Activated B cell treated with CpG ODN at 0.5 μM for 24 hours (primary cell): ENCODE results near the gene SSTR4. TPM values are rescaled to one million over a fixed set of nuclear protein-coding genes. Genes with fewer than 3 reads are reported as not detected.

ENCODE experiments used
- ATAC-seq: fragments of 200-7000 bp; cut with Tn5 transposase; one replicate; pipeline ENCODE4 v1.10.0; 2021; ENCODE audit warnings: low read depth, mild to moderate bottlenecking, moderate library complexity
- CTCF ChIA-PET: fragments of 350-600 bp; sonication (Branson Sonifier 250); formaldehyde crosslinking; loops from one replicate; lab custom pipeline; 2021; ENCODE audit warnings: antibody characterized with exemption; lab: Charles Lee
- POLR2A ChIA-PET: fragments of 350-600 bp; sonication (Branson Sonifier 250); formaldehyde crosslinking; loops from one replicate; lab custom pipeline; 2021; ENCODE audit warnings: antibody characterized with exemption; lab: Charles Lee
- DNase-seq: peaks from one replicate; pipeline ENCODE4 v3.0.0; 2022
- H3K27ac Mint-ChIP-seq: one replicate; pipeline ENCODE4 v1.8.0; 2020; ENCODE audit warnings: mixed read lengths
- H3K27me3 Mint-ChIP-seq: one replicate; pipeline ENCODE4 v1.8.0; 2021; ENCODE audit warnings: mixed read lengths
- H3K36me3 Mint-ChIP-seq: one replicate; pipeline ENCODE4 v1.8.0; 2021; ENCODE audit warnings: low read depth, mixed read lengths
- H3K4me1 Mint-ChIP-seq: one replicate; pipeline ENCODE4 v1.8.0; 2021; ENCODE audit warnings: mixed read lengths
- H3K4me3 Mint-ChIP-seq: one replicate; pipeline ENCODE4 v1.8.0; 2020; ENCODE audit warnings: mild to moderate bottlenecking, mixed read lengths
- H3K9me3 Mint-ChIP-seq: one replicate; pipeline ENCODE4 v1.8.0; 2020; ENCODE audit warnings: mixed read lengths
- intact Hi-C: fragments of 100-400 bp; cut with micrococcal nuclease; formaldehyde crosslinking; loops from one replicate; pipeline ENCODE4 v1.15.1; 2024
- total RNA-seq: library from RNA; stranded (reverse); gene quantifications from 2 replicates; pipeline ENCODE4 v1.2.3, GENCODE V29; 2022
- TF ChIP-seq, protein P1 (sequence below): fragments of 200-600 bp; IDR thresholded peaks from one replicate; pipeline ENCODE4 v1.8.0; 2022; ENCODE audit warnings: antibody characterized with exemption, mild to moderate bottlenecking

Gene SSTR4
- total RNA-seq, 1 donor from 2014 or later, result not detected

DNA sequence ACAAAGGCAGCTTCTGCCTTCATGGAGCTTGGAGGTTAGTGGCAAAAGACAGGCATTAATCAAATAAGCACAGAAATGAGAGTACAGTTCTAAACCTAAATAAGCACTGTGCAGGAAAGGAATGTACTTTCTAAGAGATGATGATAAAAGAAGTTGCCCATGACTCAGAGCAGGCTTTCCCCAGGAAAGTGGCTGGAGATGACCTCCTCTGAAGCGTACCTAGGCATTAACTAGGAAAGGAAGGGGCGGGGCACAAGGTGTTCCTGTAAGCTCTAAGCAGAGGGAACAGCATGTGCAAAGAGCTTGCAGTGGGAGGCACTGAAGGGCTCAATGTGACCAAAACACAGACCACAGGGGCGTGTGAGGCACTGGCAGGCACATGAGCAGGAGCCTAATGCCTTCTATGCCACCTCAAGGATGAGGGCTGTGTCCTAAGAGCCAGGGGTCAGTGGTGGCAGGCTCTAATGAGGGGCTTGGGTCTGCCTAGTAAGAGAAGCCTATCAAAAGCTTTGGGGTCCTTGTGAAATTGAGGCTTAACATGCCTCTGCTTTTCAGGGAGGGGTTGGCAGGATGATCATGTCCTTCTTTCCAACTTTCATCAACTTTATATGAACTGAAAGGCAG is 4.9 kb downstream of the SSTR4 start:
- intact Hi-C loops, result no loop called here
- no peaks in the 10 kb centered on the region for H3K4me1 Mint-ChIP-seq
- ChIA-PET CTCF (no interaction called here), POLR2A (no interaction called here)
- H3K36me3 Mint-ChIP-seq, result no peaks in the 10 kb centered on the region
- DNase-seq, result no peak
- H3K9me3 Mint-ChIP-seq, result no peaks in the 10 kb centered on the region
- H3K27me3 Mint-ChIP-seq, result peaks cover 20% of the 10 kb centered on the region
- TF ChIP-seq, protein P1, sequence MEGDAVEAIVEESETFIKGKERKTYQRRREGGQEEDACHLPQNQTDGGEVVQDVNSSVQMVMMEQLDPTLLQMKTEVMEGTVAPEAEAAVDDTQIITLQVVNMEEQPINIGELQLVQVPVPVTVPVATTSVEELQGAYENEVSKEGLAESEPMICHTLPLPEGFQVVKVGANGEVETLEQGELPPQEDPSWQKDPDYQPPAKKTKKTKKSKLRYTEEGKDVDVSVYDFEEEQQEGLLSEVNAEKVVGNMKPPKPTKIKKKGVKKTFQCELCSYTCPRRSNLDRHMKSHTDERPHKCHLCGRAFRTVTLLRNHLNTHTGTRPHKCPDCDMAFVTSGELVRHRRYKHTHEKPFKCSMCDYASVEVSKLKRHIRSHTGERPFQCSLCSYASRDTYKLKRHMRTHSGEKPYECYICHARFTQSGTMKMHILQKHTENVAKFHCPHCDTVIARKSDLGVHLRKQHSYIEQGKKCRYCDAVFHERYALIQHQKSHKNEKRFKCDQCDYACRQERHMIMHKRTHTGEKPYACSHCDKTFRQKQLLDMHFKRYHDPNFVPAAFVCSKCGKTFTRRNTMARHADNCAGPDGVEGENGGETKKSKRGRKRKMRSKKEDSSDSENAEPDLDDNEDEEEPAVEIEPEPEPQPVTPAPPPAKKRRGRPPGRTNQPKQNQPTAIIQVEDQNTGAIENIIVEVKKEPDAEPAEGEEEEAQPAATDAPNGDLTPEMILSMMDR, result no peak
- no peak for ATAC-seq
- no peak overlapping the region for H3K4me3 Mint-ChIP-seq
- H3K27ac Mint-ChIP-seq, result no peak overlapping the region

DNA sequence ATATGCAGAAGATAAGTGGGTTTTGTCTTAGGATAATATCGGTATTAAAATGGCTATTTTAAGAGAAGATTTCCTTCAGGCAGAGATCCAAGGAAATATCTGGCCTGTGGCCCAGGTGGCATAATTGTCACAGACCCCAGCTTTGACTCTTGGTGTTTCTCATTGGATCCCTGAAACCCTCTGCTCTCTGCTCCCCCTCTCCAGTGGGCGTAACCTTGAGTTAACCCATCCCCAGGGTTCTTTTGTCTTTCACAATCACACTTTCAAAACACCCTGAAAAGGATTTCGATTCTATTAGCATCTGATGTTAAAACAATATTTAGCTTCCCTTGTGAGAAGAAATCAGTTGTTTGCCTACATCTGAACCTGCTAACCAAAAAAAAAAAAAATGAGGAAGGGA is 7.2 kb downstream of the SSTR4 start:
- no peaks in the 10 kb centered on the region for H3K9me3 Mint-ChIP-seq
- TF ChIP-seq, protein P1, result no peak
- H3K27ac Mint-ChIP-seq, result no peak overlapping the region
- ATAC-seq (no peak), DNase-seq (no peak)
- intact Hi-C loops, result no loop called here
- H3K36me3 Mint-ChIP-seq, result no peaks in the 10 kb centered on the region
- H3K4me3 Mint-ChIP-seq, result no peak overlapping the region
- H3K27me3 Mint-ChIP-seq, result peaks cover 20% of the 10 kb centered on the region
- ChIA-PET POLR2A (no interaction called here), CTCF (no interaction called here)
- no peaks in the 10 kb centered on the region for H3K4me1 Mint-ChIP-seq

DNA sequence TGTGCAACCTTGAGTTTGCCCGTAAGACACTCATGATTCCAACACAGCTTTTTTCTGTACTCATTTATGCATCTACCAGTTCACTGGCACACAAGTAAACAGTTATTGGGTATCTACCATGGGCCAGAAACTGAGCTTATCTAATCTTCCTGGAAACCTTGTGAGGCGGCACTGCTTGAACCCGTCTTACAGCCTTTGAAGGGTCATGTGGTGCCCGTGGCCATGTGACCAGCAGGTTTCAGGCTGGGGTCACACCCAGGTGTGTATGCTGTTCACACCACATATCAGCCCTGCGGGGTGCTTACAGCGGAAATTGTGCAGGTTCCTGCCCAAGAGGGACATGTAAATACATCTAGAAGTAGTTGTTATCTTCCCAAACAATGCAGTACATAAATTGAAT is 8.3 kb downstream of the SSTR4 start:
- H3K36me3 Mint-ChIP-seq, result no peaks in the 10 kb centered on the region
- ATAC-seq, result no peak
- no peak overlapping the region for H3K27ac Mint-ChIP-seq
- H3K4me1 Mint-ChIP-seq, result no peaks in the 10 kb centered on the region
- ChIA-PET CTCF (no interaction called here), POLR2A (no interaction called here)
- no peak for DNase-seq
- H3K9me3 Mint-ChIP-seq, result no peaks in the 10 kb centered on the region
- TF ChIP-seq, protein P1, result no peak
- peaks cover 28% of the 10 kb centered on the region for H3K27me3 Mint-ChIP-seq
- H3K4me3 Mint-ChIP-seq, result no peak overlapping the region
- intact Hi-C loops, result no loop called here

DNA sequence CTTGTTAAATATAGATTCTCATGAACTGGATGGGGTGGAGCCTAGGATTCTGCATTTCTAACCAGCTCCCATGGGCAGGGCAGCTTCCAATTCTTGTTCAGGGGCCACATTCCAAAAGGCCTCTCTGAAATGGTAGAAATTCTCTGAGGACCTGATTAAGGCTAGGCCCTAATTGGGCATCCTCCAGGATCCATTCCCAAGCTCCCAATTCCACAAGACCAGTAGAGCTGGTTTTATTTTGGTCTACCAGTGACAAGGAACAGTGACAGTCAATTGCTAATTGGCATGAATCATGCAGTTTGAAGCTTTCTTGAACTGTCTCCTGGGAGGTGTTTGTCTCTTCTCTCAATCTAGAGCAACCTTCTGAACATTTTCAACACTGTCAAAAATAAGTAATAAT is 11.3 kb downstream of the SSTR4 start:
- POLR2A ChIA-PET, result no interaction called here

DNA sequence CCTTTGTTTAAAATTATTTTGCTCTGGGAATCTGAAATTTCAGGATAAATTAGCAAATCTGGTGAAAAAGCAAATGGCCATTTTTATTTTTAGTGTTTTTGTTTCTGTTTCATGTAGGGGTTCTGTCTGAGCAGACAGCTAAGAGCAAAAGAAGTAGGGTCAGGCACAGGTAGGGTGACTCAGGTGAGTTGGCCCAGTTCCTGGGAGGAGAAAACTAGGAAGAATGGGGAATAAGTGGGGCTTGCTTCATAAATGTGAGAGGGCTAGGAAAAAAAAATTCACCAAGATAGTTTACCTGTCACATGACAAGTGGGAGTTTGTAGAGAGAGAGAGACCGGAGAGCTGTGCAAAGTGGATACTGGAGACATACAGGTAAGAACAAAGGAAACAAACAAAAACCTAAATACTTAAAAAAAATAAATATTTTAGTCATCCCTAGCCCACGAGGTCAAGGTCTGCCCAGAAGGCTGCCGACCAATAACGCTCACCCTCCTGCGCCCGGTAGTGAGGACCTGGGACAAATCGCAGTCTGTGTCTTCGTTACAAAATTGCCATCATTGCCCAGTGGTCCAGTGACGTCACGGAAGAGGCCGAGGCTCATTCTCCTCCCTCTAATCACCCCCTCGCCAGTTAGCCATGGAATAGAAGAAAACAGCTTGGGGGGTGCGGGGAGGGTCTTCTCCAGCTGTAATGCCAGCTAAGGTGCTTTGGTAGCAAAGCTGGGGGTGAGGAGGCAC is 12.1 kb downstream of the SSTR4 start:
- Mint-ChIP-seq H3K27me3 (peaks cover 37% of the 10 kb centered on the region), H3K9me3 (no peaks in the 10 kb centered on the region), H3K4me3 (no peak overlapping the region), H3K27ac (no peak overlapping the region), H3K36me3 (no peaks in the 10 kb centered on the region), H3K4me1 (peaks cover 2% of the 10 kb centered on the region)
- TF ChIP-seq, protein P1, result no peak
- ATAC-seq, result no peak
- POLR2A ChIA-PET, result no interaction called here
- DNase-seq, result no peak
- intact Hi-C loops, result no loop called here
- CTCF ChIA-PET, result no interaction called here

More for the DNA sequence above, 11.3 kb downstream of the SSTR4 start:
- Mint-ChIP-seq H3K9me3 (no peaks in the 10 kb centered on the region), H3K27me3 (peaks cover 35% of the 10 kb centered on the region), H3K27ac (no peak overlapping the region), H3K36me3 (no peaks in the 10 kb centered on the region), H3K4me1 (peaks cover 2% of the 10 kb centered on the region), H3K4me3 (no peak overlapping the region)
- ATAC-seq, result no peak
- no peak for DNase-seq
- TF ChIP-seq, protein P1, result no peak
- intact Hi-C loops, result no loop called here
- CTCF ChIA-PET, result no interaction called here
